H1 (cell line): ENCODE measurements around the gene MCL1. TPM values are rescaled to one million over a fixed set of nuclear protein-coding genes. Genes with fewer than 3 reads are reported as not detected.

Experiments
- BACH1 ChIP-seq: IDR thresholded peaks from 2 replicates; pipeline ENCODE4 v1.6.1; 2012; ENCODE audit warnings: low read length, improper control_type of control experiment
- KDM4A ChIP-seq: IDR thresholded peaks from one replicate; pipeline ENCODE4 v1.7.1; 2012; ENCODE audit warnings: low read depth, mild to moderate bottlenecking, moderate library complexity, low read length, inconsistent platforms; ENCODE audit not compliant: severe bottlenecking
- KDM5A ChIP-seq: fragments of 200-600 bp; IDR thresholded peaks from 2 replicates; pipeline ENCODE4 v1.7.1; 2012; ENCODE audit warnings: mild to moderate bottlenecking, low read length, inconsistent platforms, mixed read lengths
- YY1 ChIP-seq: IDR thresholded peaks from 2 replicates; pipeline ENCODE4 v1.6.1; 2011; ENCODE audit warnings: low read depth, mild to moderate bottlenecking, low read length
- polyA plus RNA-seq, 7 experiments: library from polyadenylated mRNA; depleted of rRNA in 3 of 7; stranded (reverse) in 5 of 7; unstranded in 2 of 7; fragments of >200 nt in 5 of 7; fragments of 200-250 nt in 2 of 7; gene quantifications; 1 replicate in 5 of 7; 2 replicates in 1 of 7; 4 replicates in 1 of 7; pipeline versions ENCODE4 v1.2.1 to v1.2.3, GENCODE V29; 2011 to 2013; ENCODE audit warnings: missing spikeins in 2 of 7, mixed read lengths in 2 of 7
- total RNA-seq: library from RNA; stranded (reverse); fragmentation: NEBNext Ultra II Directional; extraction: Animal tissue kit (Norgen Biotek cat#: 25700); gene quantifications from 2 replicates; pipeline ENCODE4 v1.2.1, GENCODE V29; 2021
- TF ChIP-seq, protein P1 (sequence below), 3 experiments: IDR thresholded peaks; 1 replicate in 2 of 3; 2 replicates in 1 of 3; pipeline versions ENCODE4 v1.5.1 to v1.6.1; 2011; ENCODE audit warnings: low read length in 3 of 3, mild to moderate bottlenecking in 3 of 3, inconsistent platforms in 2 of 3, low read depth in 1 of 3, moderate library complexity in 1 of 3; ENCODE audit not compliant: insufficient read depth in 1 of 3; ENCODE audit errors: control extremely low read depth in 1 of 3

MCL1 gene
- total and polyA plus RNA-seq, 2 of the 8 experiments (the other 6 are each of a cell fraction or from before 2014, with no cell fraction given), result 61.1 to 218 TPM

DNA sequence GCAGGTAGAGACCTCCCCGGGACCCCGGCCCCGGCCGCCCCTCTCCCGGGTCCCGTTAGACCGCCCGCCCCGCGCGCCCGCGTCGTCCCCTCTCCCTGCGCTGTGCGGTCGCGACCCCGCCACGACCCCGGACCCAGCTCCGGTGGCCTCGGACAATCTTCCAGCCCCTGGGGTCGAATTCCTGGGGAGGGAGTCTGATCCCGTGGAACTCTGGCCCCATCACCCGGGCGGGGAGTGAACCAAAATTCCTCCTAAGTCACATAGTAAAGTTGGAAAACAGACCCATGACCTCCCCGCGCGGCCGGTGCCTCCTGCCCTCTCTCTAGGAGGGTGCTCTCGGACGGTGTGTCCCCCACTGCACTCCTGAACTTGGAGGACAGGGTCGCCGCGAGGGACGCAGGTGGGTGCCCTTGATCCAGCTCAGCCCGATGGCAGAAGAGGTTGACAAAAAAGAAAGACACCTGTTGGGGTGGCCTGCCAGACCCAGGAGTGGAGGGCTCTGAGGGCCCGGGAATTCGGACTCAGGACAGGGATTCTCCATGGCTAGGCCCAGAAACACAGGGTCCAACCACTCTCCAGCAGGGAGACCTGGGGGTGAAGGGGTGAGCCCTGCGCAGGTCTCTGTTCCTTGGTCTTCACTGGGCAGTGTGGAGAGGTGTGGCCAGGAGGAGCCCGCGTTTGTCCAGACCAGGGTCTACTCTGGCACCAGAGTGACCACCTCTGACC is 29.8 kb downstream of the MCL1 start (continued):
- TF ChIP-seq, protein P1, sequence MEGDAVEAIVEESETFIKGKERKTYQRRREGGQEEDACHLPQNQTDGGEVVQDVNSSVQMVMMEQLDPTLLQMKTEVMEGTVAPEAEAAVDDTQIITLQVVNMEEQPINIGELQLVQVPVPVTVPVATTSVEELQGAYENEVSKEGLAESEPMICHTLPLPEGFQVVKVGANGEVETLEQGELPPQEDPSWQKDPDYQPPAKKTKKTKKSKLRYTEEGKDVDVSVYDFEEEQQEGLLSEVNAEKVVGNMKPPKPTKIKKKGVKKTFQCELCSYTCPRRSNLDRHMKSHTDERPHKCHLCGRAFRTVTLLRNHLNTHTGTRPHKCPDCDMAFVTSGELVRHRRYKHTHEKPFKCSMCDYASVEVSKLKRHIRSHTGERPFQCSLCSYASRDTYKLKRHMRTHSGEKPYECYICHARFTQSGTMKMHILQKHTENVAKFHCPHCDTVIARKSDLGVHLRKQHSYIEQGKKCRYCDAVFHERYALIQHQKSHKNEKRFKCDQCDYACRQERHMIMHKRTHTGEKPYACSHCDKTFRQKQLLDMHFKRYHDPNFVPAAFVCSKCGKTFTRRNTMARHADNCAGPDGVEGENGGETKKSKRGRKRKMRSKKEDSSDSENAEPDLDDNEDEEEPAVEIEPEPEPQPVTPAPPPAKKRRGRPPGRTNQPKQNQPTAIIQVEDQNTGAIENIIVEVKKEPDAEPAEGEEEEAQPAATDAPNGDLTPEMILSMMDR (IDR thresholded peaks at IDR 0.05; ENCODE audit: control extremely low read depth in 1 of 3, insufficient read depth in 1 of 3, low read depth in 1 of 3, low read length in 3 of 3), result peak in 1 of 3 experiments; percentile 0; a peak in 1 of 4 replicates
- TF ChIP-seq KDM5A (no peak), KDM4A (no peak), BACH1 (no peak), YY1 (no peak)
